Measurements from ENCODE around the gene CMSS1.
A peak's percentile ranks its signal among the peaks of the same experiment; 100 is the strongest.

CMSS1 gene

GRCh38 chr3:99817437-99818240 is at the start of gene CMSS1:
Gene CMSS1 (plus strand): TSS chr3:99817862.
- peak within 1 kb of the TSS; percentile 59 for H3K4me3 ChIP-seq (replicated peaks; ENCODE audit: low read depth, low read length)
- peak; percentile 74 for DNase-seq (ENCODE audit: extremely low read depth, low read depth)
- no peak for TF ChIP-seq CTCF (IDR thresholded peaks at IDR 0.05; ENCODE audit: low read depth, low read length, missing control alignments)

- H3K4me3 ChIP-seq (replicated peaks; ENCODE audit: low read depth, low read length), result no peak overlapping the region
- TF ChIP-seq CTCF (IDR thresholded peaks at IDR 0.05; ENCODE audit: low read depth, low read length, missing control alignments), result no peak
- DNase-seq (ENCODE audit: extremely low read depth, low read depth), result no peak
Measured at GRCh38 chr3:99768126-99768525, 49.5 kb upstream of the CMSS1 start.

- no peak for DNase-seq (ENCODE audit: extremely low read depth, low read depth)
- H3K4me3 ChIP-seq (replicated peaks; ENCODE audit: low read depth, low read length), result no peak overlapping the region
- TF ChIP-seq CTCF (IDR thresholded peaks at IDR 0.05; ENCODE audit: low read depth, low read length, missing control alignments), result no peak
Measured at GRCh38 chr3:99768808-99769501, 48.7 kb upstream of the CMSS1 start.

GRCh38 chr3:99772171-99772570 is 45.5 kb upstream of the CMSS1 start:
- H3K4me3 ChIP-seq (replicated peaks; ENCODE audit: low read depth, low read length), result no peak overlapping the region
- TF ChIP-seq CTCF (IDR thresholded peaks at IDR 0.05; ENCODE audit: low read depth, low read length, missing control alignments), result no peak
- no peak for DNase-seq (ENCODE audit: extremely low read depth, low read depth)

GRCh38 chr3:99772671-99773070 is 45.0 kb upstream of the CMSS1 start:
- DNase-seq (ENCODE audit: extremely low read depth, low read depth), result no peak
- H3K4me3 ChIP-seq (replicated peaks; ENCODE audit: low read depth, low read length), result no peak overlapping the region
- TF ChIP-seq CTCF (IDR thresholded peaks at IDR 0.05; ENCODE audit: low read depth, low read length, missing control alignments), result no peak

- TF ChIP-seq CTCF (IDR thresholded peaks at IDR 0.05; ENCODE audit: low read depth, low read length, missing control alignments), result no peak
- no peak overlapping the region for H3K4me3 ChIP-seq (replicated peaks; ENCODE audit: low read depth, low read length)
- peak; percentile 52 for DNase-seq (ENCODE audit: extremely low read depth, low read depth)
Measured at GRCh38 chr3:99774467-99774866, 43.2 kb upstream of the CMSS1 start.
